SK-N-SH (cell line): ENCODE results near the gene WDR26. TPM values are rescaled to one million over a fixed set of nuclear protein-coding genes. Genes with fewer than 3 reads are reported as not detected.

Source experiments
- CTCF ChIA-PET: fragments of 300-600, 350-600 bp; formaldehyde crosslinking; extraction: SDS; loops from one replicate; lab custom pipeline; 2021; lab: Yijun Ruan, JAX
- POLR2A ChIA-PET: fragments of 350-600 bp; sonication (Branson Sonifier 250); formaldehyde crosslinking; extraction: SDS; loops from one replicate; lab custom pipeline; 2020; ENCODE audit warnings: antibody characterized with exemption, inconsistent platforms; lab: Yijun Ruan, JAX
- DNase-seq: peaks from one replicate; pipeline ENCODE4 v3.0.0; 2012
- H2AFZ ChIP-seq: fragments of 200-600 bp; sonication (generic); 2 replicates; pipeline ENCODE4 v1.8.1; 2016; ENCODE audit warnings: antibody characterized with exemption, mild to moderate bottlenecking, low read depth
- H3F3A ChIP-seq: fragments of 200-600 bp; sonication (generic); replicated peaks from 2 replicates; pipeline ENCODE3; 2016; ENCODE audit warnings: antibody characterized with exemption, mild to moderate bottlenecking; ENCODE audit not compliant: insufficient read depth
- H3K27ac ChIP-seq, 2 experiments: fragments of 200-500 bp in 1 of 2; fragments of 200-600 bp in 1 of 2; sonication (Bioruptor generic) in 1 of 2; sonication (generic), shearing (Covaris generic) in 1 of 2; 2 replicates each; pipeline versions ENCODE4 v1.5.1 to v1.6.1; 2014 to 2016; ENCODE audit warnings: low read depth in 2 of 2, inconsistent platforms in 1 of 2, low read length in 1 of 2, mild to moderate bottlenecking in 1 of 2, mixed read lengths in 1 of 2
- H3K27me3 ChIP-seq: fragments of 200-600 bp; sonication (generic), shearing (Covaris generic); 2 replicates; pipeline ENCODE4 v1.6.1; 2016; ENCODE audit warnings: mixed run types; ENCODE audit not compliant: insufficient read depth
- H3K36me3 ChIP-seq, 2 experiments: fragments of 200-500 bp in 1 of 2; fragments of 200-600 bp in 1 of 2; sonication (Bioruptor generic) in 1 of 2; sonication (generic) in 1 of 2; replicated peaks in 1 of 2; 2 replicates each; pipeline versions ENCODE3 to v1.5.1; 2014 to 2016; ENCODE audit warnings: low read length in 1 of 2, mild to moderate bottlenecking in 1 of 2; ENCODE audit not compliant: insufficient read depth in 2 of 2, control insufficient read depth in 1 of 2
- H3K4me1 ChIP-seq, 2 experiments: fragments of 200-500 bp in 1 of 2; fragments of 200-600 bp in 1 of 2; sonication (Bioruptor generic) in 1 of 2; sonication (generic), shearing (Covaris generic) in 1 of 2; 2 replicates each; pipeline versions ENCODE4 v1.5.1 to v1.6.1; 2014 to 2016; ENCODE audit warnings: low read depth in 1 of 2, low read length in 1 of 2, mixed run types in 1 of 2; ENCODE audit not compliant: insufficient read depth in 2 of 2, control insufficient read depth in 1 of 2
- H3K4me2 ChIP-seq: fragments of 200-600 bp; sonication (generic), shearing (Covaris generic); 2 replicates; pipeline ENCODE4 v1.6.1; 2017; ENCODE audit warnings: mixed run types
- H3K4me3 ChIP-seq, 2 experiments: fragments of 200-500 bp in 1 of 2; fragments of 200-600 bp in 1 of 2; sonication (Bioruptor generic) in 1 of 2; sonication (generic), shearing (Covaris generic) in 1 of 2; 2 replicates each; pipeline versions ENCODE4 v1.5.1 to v1.8.1; 2014 to 2016; ENCODE audit warnings: low read depth in 2 of 2, inconsistent platforms in 1 of 2, low read length in 1 of 2, mild to moderate bottlenecking in 1 of 2, mixed read lengths in 1 of 2, moderate library complexity in 1 of 2
- H3K79me2 ChIP-seq: fragments of 200-600 bp; sonication (generic); 2 replicates; pipeline ENCODE4 v1.8.1; 2017; ENCODE audit warnings: mild to moderate bottlenecking; ENCODE audit not compliant: insufficient read depth
- H3K9ac ChIP-seq: fragments of 200-600 bp; sonication (generic); 2 replicates; pipeline ENCODE4 v1.6.1; 2017; ENCODE audit warnings: mixed run types
- H3K9me2 ChIP-seq: fragments of 200-600 bp; sonication (generic); 2 replicates; pipeline ENCODE4 v1.6.1; 2017; ENCODE audit warnings: mixed run types
- H3K9me3 ChIP-seq: fragments of 200-600 bp; sonication (generic); 2 replicates; pipeline ENCODE4 v1.6.1; 2017; ENCODE audit warnings: mixed run types, mild to moderate bottlenecking, moderate library complexity
- H4K20me1 ChIP-seq: fragments of 200-600 bp; sonication (generic); 2 replicates; pipeline ENCODE4 v1.6.1; 2017; ENCODE audit warnings: mild to moderate bottlenecking, mixed run types; ENCODE audit not compliant: insufficient read depth
- CHD2 ChIP-seq: fragments of 150-350 bp; IDR thresholded peaks from 2 replicates; pipeline ENCODE4 v1.6.1; 2018; ENCODE audit warnings: low read length; ENCODE audit not compliant: partially characterized antibody
- CTCF ChIP-seq: fragments of 200-600 bp; sonication (generic); IDR thresholded peaks from 2 replicates; pipeline ENCODE4 v1.6.1; 2017; ENCODE audit warnings: antibody characterized with exemption, mild to moderate bottlenecking, moderate library complexity
- ELF1 ChIP-seq: IDR thresholded peaks from 2 replicates; pipeline ENCODE4 v1.4.0; 2012
- EP300 ChIP-seq, 2 experiments: IDR thresholded peaks; 2 replicates each; pipeline versions ENCODE4 v1.4.0 to v1.6.1; 2012; ENCODE audit warnings: borderline replicate concordance in 1 of 2, low read depth in 1 of 2, low read length in 1 of 2
- EZH2phosphoT487 ChIP-seq: fragments of 200-600 bp; sonication (generic); IDR thresholded peaks from 2 replicates; pipeline ENCODE4 v1.6.1; 2017; ENCODE audit warnings: low read depth, mixed run types, mild to moderate bottlenecking, antibody characterized with exemption, moderate library complexity, borderline replicate concordance
- FOSL2 ChIP-seq: IDR thresholded peaks from 2 replicates; pipeline ENCODE4 v1.4.0; 2012; ENCODE audit warnings: low read depth, mild to moderate bottlenecking, moderate library complexity, borderline replicate concordance
- FOXM1 ChIP-seq: IDR thresholded peaks from 2 replicates; pipeline ENCODE4 v1.4.0; 2012; ENCODE audit warnings: low read depth, mild to moderate bottlenecking
- GABPA ChIP-seq: IDR thresholded peaks from 2 replicates; pipeline ENCODE4 v1.4.0; 2012; ENCODE audit warnings: low read depth, mild to moderate bottlenecking
- MAX ChIP-seq: IDR thresholded peaks from 2 replicates; pipeline ENCODE4 v1.4.0; 2012; ENCODE audit warnings: low read depth
- MEF2A ChIP-seq: IDR thresholded peaks from 2 replicates; pipeline ENCODE4 v1.4.0; 2012; ENCODE audit warnings: low read depth, borderline replicate concordance
- MXI1 ChIP-seq: IDR thresholded peaks from 2 replicates; pipeline ENCODE4 v1.6.1; 2012; ENCODE audit warnings: mild to moderate bottlenecking, low read depth, low read length, improper control_type of control experiment
- NFIC ChIP-seq: IDR thresholded peaks from 2 replicates; pipeline ENCODE4 v1.4.0; 2012; ENCODE audit warnings: borderline replicate concordance
- PBX3 ChIP-seq: IDR thresholded peaks from 2 replicates; pipeline ENCODE4; 2012
- POLR2AphosphoS5 ChIP-seq: IDR thresholded peaks from 2 replicates; pipeline ENCODE4 v1.6.1; 2012; ENCODE audit warnings: low read depth, low read length
- RAD21 ChIP-seq: IDR thresholded peaks from 2 replicates; pipeline ENCODE4 v1.6.1; 2012; ENCODE audit warnings: mild to moderate bottlenecking, low read length
- RCOR1 ChIP-seq: fragments of 150-350 bp; IDR thresholded peaks from 2 replicates; pipeline ENCODE4 v1.6.1; 2017; ENCODE audit warnings: antibody characterized with exemption, low read length
- RFX5 ChIP-seq: IDR thresholded peaks from 2 replicates; pipeline ENCODE4 v1.6.1; 2012; ENCODE audit warnings: mild to moderate bottlenecking, improper control_type of control experiment, low read length
- SMC3 ChIP-seq: IDR thresholded peaks from 2 replicates; pipeline ENCODE4 v1.6.1; 2012; ENCODE audit warnings: low read depth, low read length, improper control_type of control experiment
- TEAD4 ChIP-seq: IDR thresholded peaks from 2 replicates; pipeline ENCODE4 v1.4.0; 2012; ENCODE audit warnings: mild to moderate bottlenecking, borderline replicate concordance; ENCODE audit not compliant: insufficient read depth
- USF2 ChIP-seq: fragments of 150-350 bp; IDR thresholded peaks from 2 replicates; pipeline ENCODE4 v1.6.1; 2017; ENCODE audit warnings: antibody characterized with exemption, low read length, low read depth, borderline replicate concordance
- WGBS: methylation state at CpG from one replicate; pipeline ENCODE4 v1.1.6; 2017; ENCODE audit warnings: low lambda C conversion rate; 5-methylcytosine and 5-hydroxymethylcytosine counted together
- polyA plus RNA-seq, 3 experiments: library from polyadenylated mRNA; depleted of rRNA; stranded (reverse); fragments of >200 nt; gene quantifications; 2 replicates each; pipeline ENCODE4 v1.2.3, GENCODE V29; 2012

Gene WDR26
- polyA plus RNA-seq, 1 of the 3 experiments (the other 2 are of a cell fraction): 21.2 TPM

GRCh38 chr1:224339442-224340033, 95.1 kb downstream of the WDR26 start:
- H3K4me2 ChIP-seq: no peak overlapping the region
- H3K79me2 ChIP-seq: no peaks in the 10 kb centered on the region
- no peaks in the 10 kb centered on the region for H3K36me3 ChIP-seq
- H4K20me1 ChIP-seq: no peaks in the 10 kb centered on the region
- WGBS: 64% methylated on average over 4 of the region's 4 CpGs
- CTCF ChIA-PET: no interaction called here
- H3K27ac ChIP-seq: no peak overlapping the region
- H3K4me1 ChIP-seq: peaks cover 0 to 3% of the 10 kb centered on the region in 2 experiments; a peak in 3 of 4 replicates
- TF ChIP-seq FOSL2 (no peak), MAX (no peak), PBX3 (no peak), POLR2AphosphoS5 (no peak), RAD21 (no peak), CHD2 (no peak), MXI1 (no peak), EP300 (IDR thresholded peaks at IDR 0.05; ENCODE audit: borderline replicate concordance in 1 of 2, low read depth in 1 of 2, low read length in 1 of 2) (no peak), TEAD4 (no peak)
- no peak overlapping the region for H2AFZ ChIP-seq
- H3K27me3 ChIP-seq: no peaks in the 10 kb centered on the region
- H3K9ac ChIP-seq: no peak overlapping the region
- peaks cover 10% of the 10 kb centered on the region for H3F3A ChIP-seq
- DNase-seq: no peak
- no peak overlapping the region for H3K4me3 ChIP-seq
- POLR2A ChIA-PET: no interaction called here
- peaks cover 16% of the 10 kb centered on the region; the same call in 1 of the 2 replicates for H3K9me3 ChIP-seq
- H3K9me2 ChIP-seq: no peaks in the 10 kb centered on the region

GRCh38 chr1:224338150-224338838, 96.3 kb downstream of the WDR26 start:
- no peaks in the 10 kb centered on the region for H3K27me3 ChIP-seq
- H4K20me1 ChIP-seq: no peaks in the 10 kb centered on the region
- no peaks in the 10 kb centered on the region for H3K79me2 ChIP-seq
- peaks cover 0 to 8% of the 10 kb centered on the region in 2 experiments; a peak in 3 of 4 replicates for H3K4me1 ChIP-seq
- no peaks in the 10 kb centered on the region for H3K9me2 ChIP-seq
- peaks cover 11% of the 10 kb centered on the region for H3F3A ChIP-seq
- peaks cover 9% of the 10 kb centered on the region; the same call in 1 of the 2 replicates for H3K9me3 ChIP-seq
- ChIA-PET POLR2A (no interaction called here), CTCF (interaction anchor here (0.5 to 0.6 kb wide), 2 partner anchors 115 to 640 kb away, joined by 3 read pairs; no protein-coding TSS in a partner anchor)
- no peak overlapping the region for H3K4me3 ChIP-seq
- DNase-seq: no peak
- no peak overlapping the region for H2AFZ ChIP-seq
- TF ChIP-seq RCOR1: no peak
- TF ChIP-seq RFX5: no peak
- TF ChIP-seq FOSL2: no peak
- TF ChIP-seq ELF1: no peak
- TF ChIP-seq EZH2phosphoT487: no peak
- no peak for TF ChIP-seq GABPA
- no peak for TF ChIP-seq USF2
- TF ChIP-seq NFIC: no peak
- no peak for TF ChIP-seq MEF2A
- no peak for TF ChIP-seq FOXM1
- TF ChIP-seq SMC3: no peak
- no peak for TF ChIP-seq MAX
- no peak for TF ChIP-seq TEAD4
- TF ChIP-seq CTCF: no peak
- TF ChIP-seq PBX3: no peak
- TF ChIP-seq MXI1: no peak
- H3K36me3 ChIP-seq: no peaks in the 10 kb centered on the region
- H3K27ac ChIP-seq: no peak overlapping the region
- 90% methylated on average over 4 of the region's 4 CpGs for WGBS
- no peak overlapping the region for H3K9ac ChIP-seq
- H3K4me2 ChIP-seq: no peak overlapping the region
